HepG2 (cell line): Measurements from ENCODE around the gene FBLN7. TPM values are rescaled to one million over a fixed set of nuclear protein-coding genes. Genes with fewer than 3 reads are reported as not detected.

Experiments
- AFF4 ChIP-seq: sonication (generic); formaldehyde crosslinking; IDR thresholded peaks from 2 replicates; pipeline ENCODE4 v1.4.0; 2020; ENCODE audit warnings: missing genetic modification reagents
- BCL3 ChIP-seq: sonication (generic); formaldehyde crosslinking; IDR thresholded peaks from 2 replicates; pipeline ENCODE4 v1.5.1; 2020; ENCODE audit warnings: mild to moderate bottlenecking, missing genetic modification reagents, moderate library complexity
- CBX2 ChIP-seq, 2 experiments: fragments of 200-600 bp in 1 of 2; sonication (generic); formaldehyde crosslinking in 1 of 2; IDR thresholded peaks; 2 replicates each; pipeline versions ENCODE4 v1.7.0 to v1.8.1; 2018 to 2022; ENCODE audit warnings: low read depth in 2 of 2, low read length in 1 of 2, mild to moderate bottlenecking in 1 of 2, missing genetic modification reagents in 1 of 2
- GPBP1L1 ChIP-seq: sonication (generic); formaldehyde crosslinking; IDR thresholded peaks from 2 replicates; pipeline ENCODE4 v1.5.0; 2020; ENCODE audit warnings: mild to moderate bottlenecking, missing genetic modification reagents
- HHEX ChIP-seq: IDR thresholded peaks from 2 replicates; pipeline ENCODE4 v1.6.1; 2016; ENCODE audit warnings: control low read depth
- KLF13 ChIP-seq: sonication (generic); formaldehyde crosslinking; IDR thresholded peaks from 2 replicates; pipeline ENCODE4 v1.4.0; 2020; ENCODE audit warnings: mild to moderate bottlenecking, missing genetic modification reagents
- LRRFIP1 ChIP-seq: sonication (generic); formaldehyde crosslinking; conservative IDR thresholded peaks from 2 replicates; pipeline ENCODE4 v1.4.0; 2020; ENCODE audit warnings: missing genetic modification reagents
- MXD3 ChIP-seq: IDR thresholded peaks from 2 replicates; pipeline ENCODE4 v1.6.1; 2016; ENCODE audit warnings: mild to moderate bottlenecking, missing biosample characterization, missing genetic modification reagents
- PLRG1 ChIP-seq: fragments of 450-650 bp; conservative IDR thresholded peaks from 2 replicates; pipeline ENCODE4 v1.6.1; 2016
- POGK ChIP-seq: sonication (generic); formaldehyde crosslinking; conservative IDR thresholded peaks from 2 replicates; pipeline ENCODE4 v1.8.0; 2022; ENCODE audit warnings: mild to moderate bottlenecking, moderate library complexity, missing genetic modification reagents
- ZNF280B ChIP-seq: sonication (generic); formaldehyde crosslinking; IDR thresholded peaks from 2 replicates; pipeline ENCODE4 v1.5.0; 2020; ENCODE audit warnings: missing genetic modification reagents, mild to moderate bottlenecking, borderline replicate concordance
- ZNF33A ChIP-seq: sonication (generic); formaldehyde crosslinking; IDR thresholded peaks from 2 replicates; pipeline ENCODE4 v1.5.1; 2020; ENCODE audit warnings: missing genetic modification reagents, mild to moderate bottlenecking, moderate library complexity, borderline replicate concordance
- ZNF569 ChIP-seq: sonication (generic); formaldehyde crosslinking; IDR thresholded peaks from 2 replicates; pipeline ENCODE4 v1.5.0; 2020; ENCODE audit warnings: mild to moderate bottlenecking, missing genetic modification reagents, moderate library complexity, borderline replicate concordance
- ZNF615 ChIP-seq: sonication (generic); formaldehyde crosslinking; IDR thresholded peaks from 2 replicates; pipeline ENCODE4 v1.5.0; 2020; ENCODE audit warnings: mild to moderate bottlenecking, missing genetic modification reagents, borderline replicate concordance
- ZNF782 ChIP-seq: sonication (generic); formaldehyde crosslinking; IDR thresholded peaks from 2 replicates; pipeline ENCODE4 v1.4.0; 2020; ENCODE audit warnings: missing genetic modification reagents, mild to moderate bottlenecking, borderline replicate concordance
- polyA plus RNA-seq, 8 experiments: library from polyadenylated mRNA; depleted of rRNA in 3 of 8; stranded (reverse) in 7 of 8; unstranded in 1 of 8; fragments of >200 nt; fragmentation: Illumina TruSeq in 4 of 8; extraction: Trizol in 4 of 8; gene quantifications; 2 replicates each; pipeline versions ENCODE4 v1.2.1 to v1.2.3, GENCODE V29; 2011 to 2016; ENCODE audit warnings: low read depth in 4 of 8, missing spikeins in 1 of 8, mixed read lengths in 1 of 8; ENCODE audit not compliant: insufficient read depth in 1 of 8
- total RNA-seq, 5 experiments: library from RNA; depleted of rRNA; stranded (reverse); fragments of >200 nt; fragmentation: Illumina TruSeq; extraction: Trizol; gene quantifications; 2 replicates each; pipeline ENCODE4 v1.2.3, GENCODE V29; 2016; ENCODE audit warnings: low read depth in 1 of 5

FBLN7 gene
- total and polyA plus RNA-seq, 2 of the 13 experiments (the other 11 are each of a cell fraction or from before 2014, with no cell fraction given): 1.4 to 2.3 TPM

- TF ChIP-seq POGK (CRISPR knock-in tag) (no peak; the same call in 1 of the 2 replicates), ZNF615 (no peak), KLF13 (CRISPR knock-in tag) (no peak), ZNF782 (no peak), ZNF33A (CRISPR knock-in tag) (no peak), LRRFIP1 (no peak), AFF4 (CRISPR knock-in tag) (no peak), CBX2 (IDR thresholded peaks at IDR 0.05; ENCODE audit: low read depth, low read length) (no peak), CBX2 (CRISPR knock-in tag; IDR thresholded peaks at IDR 0.05; ENCODE audit: low read depth) (no peak), MXD3 (CRISPR knock-in tag) (no peak), PLRG1 (no peak), HHEX (CRISPR knock-in tag) (no peak), ZNF280B (CRISPR knock-in tag) (no peak), ZNF569 (CRISPR knock-in tag) (no peak), BCL3 (no peak), GPBP1L1 (CRISPR knock-in tag) (no peak)
These were observed 548 bp upstream of the FBLN7 start (continued) for GRCh38 chr2:112137516-112138158.
